AG09319 (cell line): ENCODE results near the gene OR10A6.

Experiments used
- DNase-seq: peaks from one replicate; pipeline ENCODE4 v3.0.0-alpha.2; 2010; ENCODE audit warnings: low read depth; ENCODE audit errors: extremely low read depth
- TF ChIP-seq, protein P1 (sequence below): IDR thresholded peaks from 2 replicates; pipeline ENCODE4 v1.5.1; 2011; ENCODE audit warnings: low read depth, mild to moderate bottlenecking, inconsistent platforms, low read length, moderate library complexity

Gene OR10A6

DNA sequence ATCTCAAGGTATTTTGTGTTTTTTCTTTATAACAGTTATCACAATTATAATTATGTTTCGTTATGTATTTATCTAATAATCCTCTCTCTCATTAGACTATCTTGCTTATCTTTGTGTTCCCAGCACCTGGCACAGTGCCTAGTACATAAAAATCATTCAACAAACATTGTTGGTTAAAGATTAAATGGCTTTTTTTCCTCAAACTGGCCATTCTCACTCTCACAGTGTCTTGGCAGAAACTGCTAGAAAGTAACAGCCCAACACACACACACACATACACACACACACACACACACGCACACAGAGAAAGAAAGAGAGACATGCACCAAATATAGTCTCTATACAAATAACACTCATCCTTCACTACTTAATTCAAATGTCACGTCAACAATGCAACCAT lies 36.8 kb downstream of the OR10A6 start:
- TF ChIP-seq, protein P1, sequence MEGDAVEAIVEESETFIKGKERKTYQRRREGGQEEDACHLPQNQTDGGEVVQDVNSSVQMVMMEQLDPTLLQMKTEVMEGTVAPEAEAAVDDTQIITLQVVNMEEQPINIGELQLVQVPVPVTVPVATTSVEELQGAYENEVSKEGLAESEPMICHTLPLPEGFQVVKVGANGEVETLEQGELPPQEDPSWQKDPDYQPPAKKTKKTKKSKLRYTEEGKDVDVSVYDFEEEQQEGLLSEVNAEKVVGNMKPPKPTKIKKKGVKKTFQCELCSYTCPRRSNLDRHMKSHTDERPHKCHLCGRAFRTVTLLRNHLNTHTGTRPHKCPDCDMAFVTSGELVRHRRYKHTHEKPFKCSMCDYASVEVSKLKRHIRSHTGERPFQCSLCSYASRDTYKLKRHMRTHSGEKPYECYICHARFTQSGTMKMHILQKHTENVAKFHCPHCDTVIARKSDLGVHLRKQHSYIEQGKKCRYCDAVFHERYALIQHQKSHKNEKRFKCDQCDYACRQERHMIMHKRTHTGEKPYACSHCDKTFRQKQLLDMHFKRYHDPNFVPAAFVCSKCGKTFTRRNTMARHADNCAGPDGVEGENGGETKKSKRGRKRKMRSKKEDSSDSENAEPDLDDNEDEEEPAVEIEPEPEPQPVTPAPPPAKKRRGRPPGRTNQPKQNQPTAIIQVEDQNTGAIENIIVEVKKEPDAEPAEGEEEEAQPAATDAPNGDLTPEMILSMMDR: no peak
- no peak for DNase-seq

DNA sequence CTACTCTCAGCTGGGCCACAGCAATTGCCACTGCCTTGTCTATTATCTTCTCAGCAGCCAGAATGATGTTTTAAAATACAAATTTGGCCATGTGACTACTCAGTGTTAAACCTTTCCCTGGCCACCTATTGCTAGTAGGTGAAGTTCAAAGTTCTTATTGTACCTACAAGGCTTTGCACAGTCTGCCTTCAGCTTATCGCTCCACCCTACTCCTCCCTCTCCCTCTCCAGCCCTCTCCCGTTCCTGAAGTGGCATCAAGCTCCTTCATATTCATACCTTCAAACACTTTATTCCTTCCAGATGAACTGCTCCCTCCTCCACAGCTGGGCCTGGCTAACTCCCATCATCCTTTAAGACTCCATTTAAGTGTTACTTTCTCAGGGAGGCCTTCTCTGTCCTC lies 37.3 kb downstream of the OR10A6 start:
- TF ChIP-seq, protein P1: no peak
- no peak for DNase-seq

DNA sequence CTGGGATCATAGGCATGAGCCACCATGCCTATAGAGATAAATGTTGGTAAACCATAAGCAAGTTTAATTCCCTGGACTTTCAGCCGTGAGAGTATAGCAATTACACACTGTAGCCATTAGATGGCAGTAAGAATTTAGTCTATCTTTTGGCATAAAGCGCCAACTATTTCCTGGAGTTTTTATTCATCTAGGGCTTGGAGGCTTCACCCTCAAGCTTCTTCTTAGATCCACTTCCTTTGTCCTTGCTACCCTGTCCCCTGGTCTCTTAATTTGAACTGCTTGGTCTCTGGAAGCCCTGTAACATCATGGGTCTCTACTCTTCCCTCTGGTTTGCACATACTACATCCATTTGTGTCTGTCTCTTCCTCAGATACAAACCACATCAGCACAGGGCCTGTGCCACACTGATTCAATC lies 38.2 kb downstream of the OR10A6 start:
- DNase-seq: peak; percentile 29
- TF ChIP-seq, protein P1: peak; percentile 67

DNA sequence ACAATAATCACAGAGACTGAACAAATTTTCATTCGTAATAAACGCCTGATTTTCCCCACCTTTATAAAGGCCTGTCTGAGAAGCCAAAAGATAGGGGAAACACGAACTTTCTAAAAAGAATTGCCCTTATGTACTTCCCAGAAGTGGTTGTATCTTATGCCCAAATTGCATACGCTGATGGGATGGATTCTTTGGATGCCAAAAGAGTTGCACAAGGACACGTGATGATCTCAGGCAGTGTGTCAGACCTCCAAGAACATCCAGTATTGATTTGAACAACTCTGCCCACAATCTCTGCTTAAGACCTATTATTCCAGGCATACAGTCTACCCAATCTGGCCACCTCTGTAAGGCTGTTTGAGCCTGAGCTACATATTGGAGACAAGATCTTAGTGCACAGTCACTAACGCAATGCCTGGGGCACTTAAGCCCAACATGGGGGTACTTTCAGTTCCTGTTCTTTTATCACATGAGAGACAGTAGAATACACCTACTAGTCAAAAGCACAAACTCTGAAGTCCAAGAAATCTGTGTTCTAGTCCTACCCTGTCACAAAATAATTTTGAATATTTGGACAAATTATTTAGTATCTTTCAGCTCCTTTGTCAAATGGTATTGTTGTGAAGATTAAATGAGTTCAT lies 38.9 kb downstream of the OR10A6 start:
- TF ChIP-seq, protein P1: no peak
- peak; percentile 38 for DNase-seq

DNA sequence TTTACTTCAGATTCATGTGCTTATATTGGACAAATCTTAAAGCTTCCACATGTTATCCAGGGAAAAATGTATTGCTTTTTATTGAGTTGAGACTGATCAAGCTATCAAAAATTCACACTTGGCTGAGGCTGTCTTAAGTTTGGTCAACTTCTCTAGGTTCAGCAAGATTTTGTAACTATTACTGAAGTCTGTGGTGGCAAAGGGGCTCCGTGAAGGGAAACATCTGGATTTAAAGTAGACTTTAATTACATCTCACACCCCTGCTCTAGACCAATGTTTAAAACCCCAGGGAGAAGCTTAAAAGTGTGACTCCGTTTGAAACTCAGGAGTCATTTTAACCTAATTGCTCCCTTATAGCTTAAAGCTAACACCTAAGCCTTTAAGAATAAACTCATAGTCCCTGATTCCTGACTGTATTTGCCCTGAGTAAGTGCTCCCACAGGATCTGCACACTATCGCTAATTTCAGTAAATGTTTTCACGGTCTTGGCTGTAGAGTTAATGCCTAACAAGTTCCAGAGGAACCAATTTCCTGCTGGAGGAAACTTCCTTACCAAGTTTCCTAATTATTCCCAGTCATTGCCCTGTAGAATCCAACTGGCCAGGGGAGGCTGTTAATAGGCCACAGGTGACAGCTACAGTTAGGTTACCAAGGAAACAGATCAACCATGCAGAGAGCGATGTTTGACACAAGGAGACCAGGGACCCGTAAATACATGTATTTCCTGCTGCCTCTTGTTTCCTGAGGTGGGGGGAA lies 40.5 kb downstream of the OR10A6 start:
- TF ChIP-seq, protein P1: no peak
- no peak for DNase-seq

DNA sequence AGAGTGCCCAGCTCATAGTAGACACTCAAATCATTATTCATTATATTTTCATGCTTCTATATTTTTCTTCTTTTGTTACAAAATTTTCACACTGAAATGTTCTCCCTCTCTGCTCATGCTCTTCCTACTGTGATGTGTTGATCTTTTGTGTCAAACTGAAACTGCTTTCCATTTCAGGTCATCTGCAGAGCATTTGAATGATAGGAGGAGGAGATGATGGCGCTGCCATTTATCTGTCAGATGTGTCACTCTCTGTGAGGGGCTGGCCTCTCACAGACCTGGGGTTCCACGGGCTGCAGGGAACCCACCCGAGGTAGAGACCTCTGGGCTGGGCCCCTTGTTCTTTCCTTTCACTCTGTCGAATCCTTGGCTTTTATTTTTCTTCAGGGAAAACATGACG lies 41.1 kb downstream of the OR10A6 start:
- TF ChIP-seq, protein P1: no peak
- DNase-seq: no peak

DNA sequence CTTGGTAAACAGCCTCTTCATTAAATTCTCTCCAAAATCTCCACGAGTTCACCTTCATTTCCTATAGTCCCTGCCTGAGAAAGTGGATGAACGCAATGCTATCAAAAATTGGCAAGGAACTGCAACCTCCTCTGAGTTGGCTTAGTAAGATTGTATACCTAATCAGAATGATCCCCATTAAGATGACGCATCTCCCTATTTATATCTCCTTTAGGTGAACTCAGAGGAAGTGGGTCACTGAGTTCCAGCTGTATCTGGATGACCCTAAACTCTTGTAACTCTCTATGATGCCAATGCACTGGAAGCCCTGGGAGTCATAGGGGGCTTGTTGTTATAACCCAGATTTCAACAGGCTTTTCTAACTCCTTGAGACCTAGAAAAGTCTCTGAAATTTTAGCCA lies 48.2 kb downstream of the OR10A6 start:
- DNase-seq: no peak
- TF ChIP-seq, protein P1: no peak
